RWPE2 (cell line): ENCODE measurements around the gene RASD1.
"Not testable (repeated sequence)": the region's sequence is repeated elsewhere in the genome, so short reads cannot be mapped to it uniquely, and the experiment has no call there.

Experiments
- ATAC-seq: fragments of 200-7000 bp; cut with Tn5 transposase; 3 replicates; pipeline ENCODE4 v1.9.1; 2021; ENCODE audit warnings: low read depth
- DNase-seq: peaks from one replicate; pipeline ENCODE4 v3.0.0-alpha.2; 2020; ENCODE audit warnings: low spot score
- H3K27ac ChIP-seq: fragments of 450-650 bp; 2 replicates; pipeline ENCODE4 v1.5.1; 2017; ENCODE audit warnings: mild to moderate bottlenecking; ENCODE audit not compliant: poor library complexity, severe bottlenecking
- H3K27me3 ChIP-seq: fragments of 250-450 bp; sonication (Bioruptor Pico); 2 replicates; pipeline ENCODE4 v1.5.1; 2021; ENCODE audit warnings: mild to moderate bottlenecking, moderate library complexity; ENCODE audit not compliant: insufficient read depth, poor library complexity, severe bottlenecking
- H3K36me3 ChIP-seq: fragments of 250-450 bp; sonication (Bioruptor Pico); 2 replicates; pipeline ENCODE4 v1.5.1; 2020; ENCODE audit warnings: low read depth, mild to moderate bottlenecking, moderate library complexity
- H3K4me1 ChIP-seq: fragments of 250-450 bp; sonication (Bioruptor Pico); 2 replicates; pipeline ENCODE4 v1.5.1; 2021; ENCODE audit warnings: mild to moderate bottlenecking, moderate library complexity; ENCODE audit not compliant: insufficient read depth, poor library complexity, severe bottlenecking
- H3K4me3 ChIP-seq: fragments of 250-450 bp; sonication (Bioruptor Pico); 2 replicates; pipeline ENCODE4 v1.5.1; 2021; ENCODE audit warnings: mild to moderate bottlenecking, moderate library complexity; ENCODE audit not compliant: severe bottlenecking
- H3K9me3 ChIP-seq: fragments of 250-450 bp; sonication (Bioruptor Pico); 2 replicates; pipeline ENCODE4 v1.5.1; 2021; ENCODE audit warnings: mild to moderate bottlenecking, moderate library complexity; ENCODE audit not compliant: severe bottlenecking
- CTCF ChIP-seq: fragments of 450-650 bp; IDR thresholded peaks from one replicate; pipeline ENCODE4 v1.5.1; 2017; ENCODE audit warnings: mild to moderate bottlenecking, moderate library complexity; ENCODE audit not compliant: poor library complexity, severe bottlenecking

Gene RASD1

GRCh38 chr17:17466511-17466910 is 29.7 kb downstream of the RASD1 start:
- Histone ChIP-seq H3K4me1 (peaks cover 2% of the 10 kb centered on the region), H3K36me3 (no peaks in the 10 kb centered on the region), H3K9me3 (no peaks in the 10 kb centered on the region), H3K27me3 (peaks cover 5% of the 10 kb centered on the region), H3K27ac (no peak overlapping the region), H3K4me3 (no peak overlapping the region)
- no peak for TF ChIP-seq CTCF
- DNase-seq (no peak), ATAC-seq (no peak)

GRCh38 chr17:17465878-17466277 is 30.3 kb downstream of the RASD1 start:
- not testable (repeated sequence) for DNase-seq

GRCh38 chr17:17463821-17464220 is 32.4 kb downstream of the RASD1 start:
- Histone ChIP-seq H3K9me3 (no peaks in the 10 kb centered on the region), H3K36me3 (no peaks in the 10 kb centered on the region), H3K27ac (no peak overlapping the region), H3K4me3 (no peak overlapping the region), H3K27me3 (peaks cover 5% of the 10 kb centered on the region), H3K4me1 (peaks cover 2% of the 10 kb centered on the region)
- ATAC-seq, result no peak
- no peak for DNase-seq
- no peak for TF ChIP-seq CTCF

More at GRCh38 chr17:17465878-17466277, 30.3 kb downstream of the RASD1 start:
- H3K27me3 ChIP-seq, H3K4me1 ChIP-seq, H3K36me3 ChIP-seq, H3K27ac ChIP-seq, H3K9me3 ChIP-seq, ATAC-seq, H3K4me3 ChIP-seq: not testable (repeated sequence)

GRCh38 chr17:17462048-17462824 is 34.0 kb downstream of the RASD1 start:
- Histone ChIP-seq H3K4me3 (no peak overlapping the region), H3K27me3 (peaks cover 5% of the 10 kb centered on the region), H3K4me1 (peaks cover 2% of the 10 kb centered on the region), H3K9me3 (no peaks in the 10 kb centered on the region), H3K36me3 (no peaks in the 10 kb centered on the region), H3K27ac (no peak overlapping the region)
- ATAC-seq (no peak), DNase-seq (no peak)
- no peak for TF ChIP-seq CTCF

- ATAC-seq (no peak), DNase-seq (no peak)
- no peaks in the 10 kb centered on the region for H3K4me1 ChIP-seq
- peaks cover 5% of the 10 kb centered on the region for H3K27me3 ChIP-seq
- no peaks in the 10 kb centered on the region for H3K9me3 ChIP-seq
- H3K36me3 ChIP-seq, result no peaks in the 10 kb centered on the region
- no peak for TF ChIP-seq CTCF
- no peak overlapping the region for H3K27ac ChIP-seq
- H3K4me3 ChIP-seq, result no peak overlapping the region
Observed at GRCh38 chr17:17460038-17460437, 36.2 kb downstream of the RASD1 start.
